ENCODE data around the gene LIPC. TPM values are rescaled to one million over a fixed set of nuclear protein-coding genes. Genes with fewer than 3 reads are reported as not detected.

Gene LIPC
- total and polyA plus RNA-seq, 2 experiments from 2014 or later = not detected

- Histone ChIP-seq H3K27ac (ENCODE audit: low read depth) (no peak overlapping the region), H2AFZ (no peak overlapping the region), H3K36me3 (ENCODE audit: insufficient read depth) (no peaks in the 10 kb centered on the region), H3F3A (replicated peaks; ENCODE audit: low read depth) (no peaks in the 10 kb centered on the region), H3K9me2 (ENCODE audit: insufficient read depth) (peaks cover 11% of the 10 kb centered on the region; the same call in 1 of the 2 replicates), H3K4me2 (no peak overlapping the region), H4K20me1 (replicated peaks; ENCODE audit: insufficient read depth) (no peaks in the 10 kb centered on the region), H3K4me1 (ENCODE audit: insufficient read depth) (peaks cover 3% of the 10 kb centered on the region; the same call in 1 of the 2 replicates), H3K79me2 (replicated peaks; ENCODE audit: insufficient read depth) (no peaks in the 10 kb centered on the region), H3K4me3 (no peak overlapping the region), H3K27me3 (ENCODE audit: insufficient read depth) (no peaks in the 10 kb centered on the region)
- Mint-ChIP-seq H3K27me3 (ENCODE audit: insufficient read depth, low read depth, poor library complexity) (peaks cover 13% of the 10 kb centered on the region), H3K4me1 (peaks cover 8% of the 10 kb centered on the region), H3K9me3 (no peaks in the 10 kb centered on the region), H3K36me3 (ENCODE audit: low read depth) (no peaks in the 10 kb centered on the region), H3K4me3 (no peak overlapping the region), H3K27ac (no peak overlapping the region)
- TF ChIP-seq JUNB (IDR thresholded peaks at IDR 0.05; ENCODE audit: unreplicated experiment) (no peak), STAT1 (IDR thresholded peaks at IDR 0.05; ENCODE audit: unreplicated experiment) (no peak), CTCF (conservative IDR thresholded peaks at IDR 0.05; ENCODE audit: low read depth in 2 of 2) (no peak), NANOG (IDR thresholded peaks at IDR 0.05; ENCODE audit: borderline replicate concordance) (no peak), CREB1 (CRISPR knock-in tag; IDR thresholded peaks at IDR 0.05; ENCODE audit: low read depth) (no peak), POLR2AphosphoS5 (IDR thresholded peaks at IDR 0.05; ENCODE audit: low read depth) (no peak), ZNF114 (CRISPR knock-in tag; IDR thresholded peaks at IDR 0.05) (no peak), REST (IDR thresholded peaks at IDR 0.05; ENCODE audit: unreplicated experiment) (no peak), ETS1 (IDR thresholded peaks at IDR 0.05) (no peak), EZH2 (IDR thresholded peaks at IDR 0.05; ENCODE audit: low read depth, unreplicated experiment) (no peak), EZH2phosphoT487 (IDR thresholded peaks at IDR 0.05; ENCODE audit: unreplicated experiment) (no peak), ZNF331 (CRISPR knock-in tag; IDR thresholded peaks at IDR 0.05; ENCODE audit: low read depth) (no peak), ZNF462 (CRISPR knock-in tag; IDR thresholded peaks at IDR 0.05) (no peak)
- no peak for DNase-seq (ENCODE audit: low spot score)
- ATAC-seq = no peak
These were observed 33.3 kb downstream of the LIPC start for GRCh38 chr15:58465070-58465469.
